AG04449 (cell line): ENCODE results near the gene CEMIP.

Experiments
- CTCF ChIA-PET: fragments of 350-600 bp; formaldehyde crosslinking; extraction: SDS; loops from one replicate; lab custom pipeline; 2021; ENCODE audit warnings: antibody characterized with exemption; lab: Yijun Ruan, JAX
- POLR2A ChIA-PET: fragments of 400-600, 350-600 bp; formaldehyde crosslinking; extraction: SDS; loops from one replicate; lab custom pipeline; 2020; ENCODE audit warnings: antibody characterized with exemption, inconsistent platforms; lab: Yijun Ruan, JAX
- DNase-seq: peaks from one replicate; pipeline ENCODE4 v3.0.0-alpha.2; 2010; ENCODE audit warnings: low read depth, low spot score
- H3K4me3 ChIP-seq: 2 replicates; pipeline ENCODE4 v1.5.1; 2011; ENCODE audit warnings: low read depth, mild to moderate bottlenecking, control low read depth, low read length
- CTCF ChIP-seq: IDR thresholded peaks from one replicate; pipeline ENCODE4 v1.5.1; 2011; ENCODE audit warnings: mild to moderate bottlenecking, moderate library complexity, low read length, control low read depth, inconsistent platforms; ENCODE audit not compliant: insufficient read depth; ENCODE audit errors: missing control alignments

CEMIP gene

GRCh38 chr15:80744826-80745225 is 34.3 kb upstream of the CEMIP start:
- CTCF ChIA-PET = interaction anchor here (0.6 to 2.1 kb wide), 6 partner anchors 11 to 521 kb away, joined by 3 to 9 read pairs (median 4); partner anchors contain the start of gene CEMIP
- DNase-seq = peak; percentile 23
- POLR2A ChIA-PET = interaction anchor here (1.0 to 1.2 kb wide), 2 partner anchors 48 to 50 kb away, joined by 3 read pairs; partner anchors contain the start of gene ABHD17C
- H3K4me3 ChIP-seq = no peak overlapping the region
- TF ChIP-seq CTCF = no peak

GRCh38 chr15:80745888-80746287 is 33.3 kb upstream of the CEMIP start:
- CTCF ChIA-PET = no interaction called here
- no peak overlapping the region for H3K4me3 ChIP-seq
- POLR2A ChIA-PET = no interaction called here
- DNase-seq = no peak
- TF ChIP-seq CTCF = no peak

DNA sequence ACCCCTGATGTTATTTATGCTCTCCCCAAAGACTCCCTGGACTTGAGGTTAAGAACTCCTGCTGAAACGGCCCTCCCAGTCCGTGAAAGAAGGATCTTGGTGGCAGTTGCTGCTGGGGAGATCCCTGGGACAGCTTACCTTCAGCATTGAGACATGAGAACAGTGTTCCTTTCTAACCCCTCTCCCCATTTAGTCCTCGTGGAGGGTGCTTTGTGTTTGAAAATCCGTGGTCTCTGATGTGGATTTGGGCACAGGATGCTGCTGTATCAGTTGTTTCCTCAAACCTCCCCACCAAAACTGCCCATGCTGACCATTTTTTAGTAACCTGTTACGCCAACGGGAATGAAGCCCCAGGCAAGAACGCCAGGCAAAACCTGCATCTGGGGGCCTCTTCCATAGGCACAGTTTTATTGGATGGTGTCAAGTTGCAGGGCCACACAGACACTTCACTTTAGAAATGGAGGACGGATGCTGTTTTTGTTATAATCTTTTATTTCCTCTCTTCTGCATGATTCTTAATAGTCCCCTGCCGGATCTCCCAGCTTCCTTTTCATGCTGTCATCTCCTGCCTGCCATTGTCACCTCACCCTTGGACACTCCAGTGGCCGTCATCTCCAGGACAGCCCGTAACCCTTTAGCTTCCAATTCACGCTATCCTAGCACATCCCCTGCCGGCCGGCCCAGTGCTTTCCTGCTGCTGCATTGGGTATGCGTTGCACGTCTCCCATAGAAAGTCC is 31.7 kb upstream of the CEMIP start:
- CTCF ChIA-PET = interaction anchor here (1.5 kb wide), 1 partner anchor 32 kb away, joined by 3 read pairs; the partner anchor contains the start of gene CEMIP
- POLR2A ChIA-PET = no interaction called here

GRCh38 chr15:80749589-80749988 is 29.6 kb upstream of the CEMIP start:
- ChIA-PET CTCF (interaction anchor here (1.1 kb wide), 1 partner anchor 30 kb away, joined by 5 read pairs; the partner anchor contains the start of gene CEMIP), POLR2A (no interaction called here)
- DNase-seq = no peak
- no peak for TF ChIP-seq CTCF
- no peak overlapping the region for H3K4me3 ChIP-seq

More for the DNA sequence above, 31.7 kb upstream of the CEMIP start:
- H3K4me3 ChIP-seq = no peak overlapping the region
- no peak for DNase-seq
- peak; percentile 21 for TF ChIP-seq CTCF

DNA sequence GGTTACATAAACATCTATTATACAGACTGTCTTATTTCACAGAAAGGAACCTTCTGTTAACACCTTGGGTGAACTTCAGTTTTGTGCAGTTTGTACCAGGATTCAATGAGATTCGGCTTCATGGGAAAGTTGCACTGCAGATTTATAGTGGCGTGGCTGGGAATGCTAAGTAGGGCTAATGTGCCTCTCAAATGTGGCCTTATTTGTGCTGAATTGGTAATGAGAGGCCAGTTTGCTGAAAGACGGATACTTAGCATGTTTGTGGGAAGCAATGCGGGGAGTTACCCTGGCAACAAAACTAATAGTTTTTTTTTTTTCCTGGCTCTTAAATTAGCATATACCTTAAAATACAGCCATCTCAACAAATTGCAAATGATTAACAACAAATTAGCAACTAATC is 28.6 kb upstream of the CEMIP start:
- TF ChIP-seq CTCF = no peak
- H3K4me3 ChIP-seq = no peak overlapping the region
- ChIA-PET CTCF (interaction anchor here (1.1 kb wide), 1 partner anchor 29 kb away, joined by 5 read pairs; the partner anchor contains the start of gene CEMIP), POLR2A (no interaction called here)
- no peak for DNase-seq

DNA sequence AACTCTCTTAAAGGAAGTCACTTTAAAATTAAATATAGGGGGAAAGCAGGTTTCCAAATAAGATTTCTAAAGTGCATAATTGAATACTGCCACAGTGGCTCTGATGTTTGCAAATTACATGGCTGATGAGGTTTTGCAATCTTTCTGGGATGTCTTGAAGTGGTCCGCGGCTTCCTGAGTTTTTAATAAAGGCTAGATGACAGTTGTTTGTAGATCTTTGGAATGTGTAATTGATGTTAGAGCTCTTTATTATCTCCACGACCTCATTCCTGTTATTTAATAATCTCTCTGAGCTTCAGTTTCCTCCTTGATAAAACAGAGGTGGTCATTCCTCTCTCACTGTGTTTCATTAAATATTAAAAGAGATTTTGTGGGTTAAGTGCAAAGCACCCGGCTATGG is 27.0 kb upstream of the CEMIP start:
- CTCF ChIA-PET = interaction anchor here (1.1 to 2.7 kb wide), 3 partner anchors 9 to 185 kb away, joined by 3 to 14 read pairs (median 4); no protein-coding TSS in a partner anchor
- no peak for DNase-seq
- no peak overlapping the region for H3K4me3 ChIP-seq
- TF ChIP-seq CTCF = no peak
- POLR2A ChIA-PET = no interaction called here
